OCI-LY1 (cell line): ENCODE measurements around the gene MAPK1.

Experiments
- H2AFZ ChIP-seq: fragments of 200-600 bp; sonication (generic), shearing (Covaris generic); 2 replicates; pipeline ENCODE4 v1.6.0; 2014; ENCODE audit warnings: antibody characterized with exemption, mild to moderate bottlenecking, low read length
- H3F3A ChIP-seq: fragments of 200-600 bp; sonication (generic), shearing (Covaris generic); 2 replicates; pipeline ENCODE4 v1.6.0; 2014; ENCODE audit warnings: mild to moderate bottlenecking, antibody characterized with exemption, low read length, moderate library complexity; ENCODE audit not compliant: insufficient read depth
- H3K27ac ChIP-seq: fragments of 200-600 bp; sonication (generic); 2 replicates; pipeline ENCODE4 v1.5.1; 2014; ENCODE audit warnings: low read length, mixed run types, mild to moderate bottlenecking, low read depth; ENCODE audit not compliant: poor library complexity, severe bottlenecking
- H3K27me3 ChIP-seq: fragments of 200-600 bp; sonication (generic); 2 replicates; pipeline ENCODE4 v1.6.0; 2014; ENCODE audit warnings: antibody characterized with exemption, mild to moderate bottlenecking, low read length, moderate library complexity; ENCODE audit not compliant: insufficient read depth
- H3K36me3 ChIP-seq: fragments of 200-600 bp; sonication (generic); 2 replicates; pipeline ENCODE4 v1.6.1; 2014; ENCODE audit warnings: mild to moderate bottlenecking, antibody characterized with exemption, low read length, moderate library complexity, mixed read lengths; ENCODE audit not compliant: insufficient read depth
- H3K4me1 ChIP-seq: fragments of 200-600 bp; sonication (generic); 2 replicates; pipeline ENCODE4 v1.5.1; 2014; ENCODE audit warnings: mild to moderate bottlenecking, low read length, moderate library complexity; ENCODE audit not compliant: insufficient read depth, severe bottlenecking
- H3K4me2 ChIP-seq: fragments of 200-600 bp; sonication (generic), shearing (Covaris generic); 2 replicates; pipeline ENCODE4 v1.6.1; 2014; ENCODE audit warnings: low read length
- H3K4me3 ChIP-seq: fragments of 200-600 bp; sonication (generic); 2 replicates; pipeline ENCODE4 v1.5.1; 2014; ENCODE audit warnings: low read length, low read depth, mild to moderate bottlenecking, mixed read lengths; ENCODE audit not compliant: poor library complexity, severe bottlenecking
- H3K79me2 ChIP-seq: fragments of 200-600 bp; shearing (Covaris generic); 2 replicates; pipeline ENCODE4 v1.6.1; 2016; ENCODE audit warnings: mixed run types, low read length, mixed read lengths; ENCODE audit not compliant: insufficient read depth
- H3K9ac ChIP-seq: fragments of 200-600 bp; sonication (generic), shearing (Covaris generic); 2 replicates; pipeline ENCODE4 v1.6.1; 2014; ENCODE audit warnings: mild to moderate bottlenecking, low read length, mixed read lengths
- H3K9me2 ChIP-seq: fragments of 200-600 bp; sonication (generic), shearing (Covaris generic); 2 replicates; pipeline ENCODE4 v1.6.1; 2014; ENCODE audit warnings: low read depth, mild to moderate bottlenecking, low read length, mixed read lengths
- H3K9me3 ChIP-seq: fragments of 200-600 bp; shearing (Covaris generic); 2 replicates; pipeline ENCODE4 v1.6.1; 2014; ENCODE audit warnings: low read length, mixed read lengths
- H4K20me1 ChIP-seq: fragments of 200-600 bp; sonication (generic), shearing (Covaris generic); 2 replicates; pipeline ENCODE4 v1.6.0; 2016; ENCODE audit warnings: mild to moderate bottlenecking, low read length; ENCODE audit not compliant: insufficient read depth
- EZH2 ChIP-seq: fragments of 200-600 bp; sonication (generic), shearing (Covaris generic); IDR thresholded peaks from 2 replicates; pipeline ENCODE4 v1.8.0; 2017; ENCODE audit warnings: borderline replicate concordance, mixed run types, mild to moderate bottlenecking, antibody characterized with exemption, low read length, moderate library complexity, mixed read lengths
- TF ChIP-seq, protein P1 (sequence below): fragments of 200-600 bp; sonication (generic), shearing (Covaris generic); IDR thresholded peaks from 2 replicates; pipeline ENCODE4 v1.5.1; 2017; ENCODE audit warnings: mild to moderate bottlenecking, antibody characterized with exemption, low read length, moderate library complexity, mixed read lengths

Gene MAPK1

DNA sequence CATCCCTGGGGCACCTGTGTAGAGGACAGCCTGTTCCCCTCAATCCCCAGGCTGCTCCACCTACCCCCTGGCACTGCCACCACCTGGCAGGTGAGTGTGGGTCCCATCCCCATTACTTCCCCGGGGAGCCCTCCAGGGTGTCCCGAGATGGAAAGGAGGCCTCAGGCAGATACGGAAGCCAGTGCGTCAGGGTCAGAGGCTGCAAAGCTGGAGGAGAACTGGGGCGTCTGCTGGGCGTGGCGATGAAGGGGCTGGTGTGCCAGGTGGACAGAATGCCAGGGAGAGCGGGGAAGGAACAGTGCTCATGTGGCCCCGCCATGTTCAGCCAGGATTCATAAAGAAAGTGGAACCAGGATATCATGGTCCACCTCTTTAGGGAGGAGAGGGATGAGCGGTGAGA, 139.7 kb downstream of the MAPK1 start:
- Histone ChIP-seq H3K27me3 (no peaks in the 10 kb centered on the region), H3K4me1 (peaks cover 37% of the 10 kb centered on the region), H3K79me2 (no peaks in the 10 kb centered on the region), H3K36me3 (no peaks in the 10 kb centered on the region), H3K4me2 (no peak overlapping the region), H3K9me2 (no peaks in the 10 kb centered on the region), H4K20me1 (no peaks in the 10 kb centered on the region), H3K9me3 (no peaks in the 10 kb centered on the region), H3K9ac (no peak overlapping the region), H3K27ac (no peak overlapping the region), H3K4me3 (no peak overlapping the region), H3F3A (no peaks in the 10 kb centered on the region), H2AFZ (no peak overlapping the region)
- TF ChIP-seq EZH2 = no peak
- TF ChIP-seq, protein P1, sequence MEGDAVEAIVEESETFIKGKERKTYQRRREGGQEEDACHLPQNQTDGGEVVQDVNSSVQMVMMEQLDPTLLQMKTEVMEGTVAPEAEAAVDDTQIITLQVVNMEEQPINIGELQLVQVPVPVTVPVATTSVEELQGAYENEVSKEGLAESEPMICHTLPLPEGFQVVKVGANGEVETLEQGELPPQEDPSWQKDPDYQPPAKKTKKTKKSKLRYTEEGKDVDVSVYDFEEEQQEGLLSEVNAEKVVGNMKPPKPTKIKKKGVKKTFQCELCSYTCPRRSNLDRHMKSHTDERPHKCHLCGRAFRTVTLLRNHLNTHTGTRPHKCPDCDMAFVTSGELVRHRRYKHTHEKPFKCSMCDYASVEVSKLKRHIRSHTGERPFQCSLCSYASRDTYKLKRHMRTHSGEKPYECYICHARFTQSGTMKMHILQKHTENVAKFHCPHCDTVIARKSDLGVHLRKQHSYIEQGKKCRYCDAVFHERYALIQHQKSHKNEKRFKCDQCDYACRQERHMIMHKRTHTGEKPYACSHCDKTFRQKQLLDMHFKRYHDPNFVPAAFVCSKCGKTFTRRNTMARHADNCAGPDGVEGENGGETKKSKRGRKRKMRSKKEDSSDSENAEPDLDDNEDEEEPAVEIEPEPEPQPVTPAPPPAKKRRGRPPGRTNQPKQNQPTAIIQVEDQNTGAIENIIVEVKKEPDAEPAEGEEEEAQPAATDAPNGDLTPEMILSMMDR = no peak

DNA sequence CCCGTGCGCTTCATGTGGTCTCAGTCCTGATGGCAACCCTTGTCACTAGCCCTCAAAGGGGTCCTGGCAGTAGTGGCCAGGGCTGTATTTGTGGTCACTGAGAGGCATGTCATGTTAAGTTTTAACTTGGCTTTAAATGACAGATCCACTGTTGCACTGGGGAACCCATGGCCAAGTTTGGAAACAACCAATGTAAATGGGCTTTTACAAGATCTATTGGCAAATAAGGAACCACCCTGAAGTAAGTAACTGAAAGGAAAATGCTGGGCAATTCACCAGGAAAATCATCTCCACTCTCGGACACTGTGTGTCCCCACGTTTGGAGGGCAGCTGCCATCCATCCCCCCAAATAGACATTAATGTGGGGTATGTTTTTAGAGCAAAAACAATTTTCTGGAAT, 140.3 kb downstream of the MAPK1 start:
- H3F3A ChIP-seq = no peaks in the 10 kb centered on the region
- no peaks in the 10 kb centered on the region for H4K20me1 ChIP-seq
- TF ChIP-seq, protein P1 = no peak
- no peak for TF ChIP-seq EZH2
- no peak overlapping the region for H3K4me3 ChIP-seq
- peaks cover 40% of the 10 kb centered on the region for H3K4me1 ChIP-seq
- H3K9me3 ChIP-seq = no peaks in the 10 kb centered on the region
- H3K27ac ChIP-seq = no peak overlapping the region
- H3K4me2 ChIP-seq = no peak overlapping the region
- H3K9ac ChIP-seq = no peak overlapping the region
- no peak overlapping the region for H2AFZ ChIP-seq
- H3K36me3 ChIP-seq = no peaks in the 10 kb centered on the region
- H3K27me3 ChIP-seq = no peaks in the 10 kb centered on the region
- no peaks in the 10 kb centered on the region for H3K9me2 ChIP-seq
- no peaks in the 10 kb centered on the region for H3K79me2 ChIP-seq

DNA sequence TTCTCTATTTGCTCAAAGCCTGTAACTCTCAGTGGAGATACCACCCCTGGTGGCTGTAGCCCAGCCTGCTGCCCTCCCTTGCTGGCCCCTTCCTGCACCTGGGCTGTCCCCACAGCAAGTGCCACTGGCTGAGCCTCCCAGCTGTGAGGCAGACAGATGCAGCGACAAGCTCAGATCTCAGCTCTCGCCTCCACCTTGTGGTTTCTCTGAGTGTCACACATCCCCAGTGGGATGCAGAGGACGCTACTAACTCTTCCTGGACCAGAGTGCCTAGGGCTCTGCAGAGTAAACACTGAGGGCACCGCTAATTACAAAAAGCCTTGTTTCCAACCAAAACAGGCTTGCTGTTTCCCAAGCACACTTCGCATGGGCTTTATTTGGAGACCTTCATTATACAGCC, 140.8 kb downstream of the MAPK1 start:
- Histone ChIP-seq H3K4me3 (no peak overlapping the region), H3K36me3 (no peaks in the 10 kb centered on the region), H3K4me2 (no peak overlapping the region), H4K20me1 (no peaks in the 10 kb centered on the region), H3K79me2 (no peaks in the 10 kb centered on the region), H3K9me3 (no peaks in the 10 kb centered on the region), H3K27me3 (no peaks in the 10 kb centered on the region), H2AFZ (no peak overlapping the region), H3K9me2 (no peaks in the 10 kb centered on the region), H3K27ac (no peak overlapping the region), H3K9ac (no peak overlapping the region), H3K4me1 (peaks cover 35% of the 10 kb centered on the region), H3F3A (no peaks in the 10 kb centered on the region)
- no peak for TF ChIP-seq EZH2
- TF ChIP-seq, protein P1 = peak; percentile 64
